NB4 (cell line): Measurements from ENCODE around the gene NOS1.
A peak's percentile ranks its signal among the peaks of the same experiment; 100 is the strongest.
"Not testable (repeated sequence)": the region's sequence is repeated elsewhere in the genome, so short reads cannot be mapped to it uniquely, and the experiment has no call there.

Experiments
- DNase-seq: peaks from one replicate; pipeline ENCODE4 v3.0.0; 2010; ENCODE audit warnings: low read depth
- H3K4me3 ChIP-seq: one replicate; pipeline ENCODE4 v1.5.1; 2011; ENCODE audit warnings: mild to moderate bottlenecking, low read depth, low read length, moderate library complexity
- MYC ChIP-seq: IDR thresholded peaks from 2 replicates; pipeline ENCODE4 v1.6.1; 2011; ENCODE audit warnings: low read depth, low read length
- POLR2A ChIP-seq: IDR thresholded peaks from 2 replicates; pipeline ENCODE4 v1.6.1; 2011; ENCODE audit warnings: mild to moderate bottlenecking; ENCODE audit not compliant: insufficient read length; ENCODE audit errors: extremely low read depth
- TF ChIP-seq, protein P1 (sequence below): IDR thresholded peaks from one replicate; pipeline ENCODE4 v1.5.1; 2012; ENCODE audit warnings: low read depth, low read length
- TF ChIP-seq, protein P2 (sequence below): IDR thresholded peaks from 2 replicates; pipeline ENCODE4 v1.6.1; 2011; ENCODE audit warnings: low read depth, low read length

The NOS1 gene

DNA sequence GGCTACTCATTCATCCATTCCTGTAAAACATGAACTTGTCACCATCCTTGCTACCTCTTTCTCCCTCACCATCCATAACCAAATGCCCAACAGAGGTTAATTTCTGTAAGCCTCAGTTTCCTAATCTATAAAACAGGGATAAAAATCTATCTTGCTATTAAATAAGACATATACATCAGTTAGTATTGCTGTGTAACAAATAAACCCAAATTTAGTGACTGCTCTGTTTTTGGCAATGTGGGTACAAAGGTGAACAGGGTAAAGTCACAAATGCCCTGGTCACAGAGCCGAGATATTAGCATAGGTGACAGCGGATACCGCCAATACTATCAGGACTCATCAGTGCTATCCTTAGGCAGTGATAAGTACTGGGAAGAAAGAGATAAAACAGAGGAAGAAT, 167.5 kb downstream of the NOS1 start:
- no peak for DNase-seq
- H3K4me3 ChIP-seq, result no peak overlapping the region
- TF ChIP-seq, protein P1, sequence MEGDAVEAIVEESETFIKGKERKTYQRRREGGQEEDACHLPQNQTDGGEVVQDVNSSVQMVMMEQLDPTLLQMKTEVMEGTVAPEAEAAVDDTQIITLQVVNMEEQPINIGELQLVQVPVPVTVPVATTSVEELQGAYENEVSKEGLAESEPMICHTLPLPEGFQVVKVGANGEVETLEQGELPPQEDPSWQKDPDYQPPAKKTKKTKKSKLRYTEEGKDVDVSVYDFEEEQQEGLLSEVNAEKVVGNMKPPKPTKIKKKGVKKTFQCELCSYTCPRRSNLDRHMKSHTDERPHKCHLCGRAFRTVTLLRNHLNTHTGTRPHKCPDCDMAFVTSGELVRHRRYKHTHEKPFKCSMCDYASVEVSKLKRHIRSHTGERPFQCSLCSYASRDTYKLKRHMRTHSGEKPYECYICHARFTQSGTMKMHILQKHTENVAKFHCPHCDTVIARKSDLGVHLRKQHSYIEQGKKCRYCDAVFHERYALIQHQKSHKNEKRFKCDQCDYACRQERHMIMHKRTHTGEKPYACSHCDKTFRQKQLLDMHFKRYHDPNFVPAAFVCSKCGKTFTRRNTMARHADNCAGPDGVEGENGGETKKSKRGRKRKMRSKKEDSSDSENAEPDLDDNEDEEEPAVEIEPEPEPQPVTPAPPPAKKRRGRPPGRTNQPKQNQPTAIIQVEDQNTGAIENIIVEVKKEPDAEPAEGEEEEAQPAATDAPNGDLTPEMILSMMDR, result no peak
- TF ChIP-seq MYC (no peak), POLR2A (no peak)
- TF ChIP-seq, protein P2, sequence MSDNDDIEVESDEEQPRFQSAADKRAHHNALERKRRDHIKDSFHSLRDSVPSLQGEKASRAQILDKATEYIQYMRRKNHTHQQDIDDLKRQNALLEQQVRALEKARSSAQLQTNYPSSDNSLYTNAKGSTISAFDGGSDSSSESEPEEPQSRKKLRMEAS, result no peak

DNA sequence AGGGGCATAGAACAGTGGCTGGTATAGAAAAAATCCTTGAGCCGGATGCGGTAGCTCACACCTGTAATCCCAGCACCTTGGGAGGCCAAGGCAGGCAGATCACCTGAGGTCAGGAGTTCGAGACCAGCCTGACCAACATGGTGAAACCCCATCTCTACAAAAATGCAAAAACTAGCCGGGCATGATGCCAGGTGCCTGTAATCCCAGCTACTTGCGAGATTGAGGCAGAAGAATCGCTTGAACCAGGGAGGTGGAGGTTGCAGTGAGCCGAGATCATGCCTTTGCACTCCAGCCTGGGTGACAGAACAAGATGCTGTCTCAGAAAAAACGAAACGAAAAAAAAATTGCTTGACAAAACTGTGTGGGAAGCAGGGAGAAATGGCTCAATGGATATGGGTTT, 168.8 kb downstream of the NOS1 start:
- not testable (repeated sequence) for DNase-seq, H3K4me3 ChIP-seq

DNA sequence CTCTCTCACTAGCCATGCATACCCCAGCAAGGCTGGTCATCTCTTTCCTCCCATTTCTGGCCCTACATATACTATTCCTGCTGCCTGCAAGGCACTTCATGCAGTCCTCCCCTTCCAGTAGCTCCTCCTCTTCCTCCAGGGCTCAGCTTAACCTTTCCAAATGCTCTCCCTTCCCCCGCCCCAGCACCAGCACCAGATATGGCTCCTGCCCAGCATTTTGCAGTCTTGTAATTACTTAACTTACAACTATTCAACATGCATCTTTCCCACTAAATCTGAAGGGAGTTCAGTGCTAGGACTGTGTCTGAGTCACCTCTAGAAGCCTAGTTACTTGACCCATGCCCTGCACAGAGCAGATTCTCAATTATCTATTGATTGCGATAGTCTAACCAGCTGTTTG, 169.4 kb downstream of the NOS1 start:
- no peak overlapping the region for H3K4me3 ChIP-seq
- DNase-seq, result peak; percentile 28
- no peak for TF ChIP-seq MYC
- TF ChIP-seq, protein P2, result no peak
- TF ChIP-seq, protein P1, result no peak
- TF ChIP-seq POLR2A, result no peak

DNA sequence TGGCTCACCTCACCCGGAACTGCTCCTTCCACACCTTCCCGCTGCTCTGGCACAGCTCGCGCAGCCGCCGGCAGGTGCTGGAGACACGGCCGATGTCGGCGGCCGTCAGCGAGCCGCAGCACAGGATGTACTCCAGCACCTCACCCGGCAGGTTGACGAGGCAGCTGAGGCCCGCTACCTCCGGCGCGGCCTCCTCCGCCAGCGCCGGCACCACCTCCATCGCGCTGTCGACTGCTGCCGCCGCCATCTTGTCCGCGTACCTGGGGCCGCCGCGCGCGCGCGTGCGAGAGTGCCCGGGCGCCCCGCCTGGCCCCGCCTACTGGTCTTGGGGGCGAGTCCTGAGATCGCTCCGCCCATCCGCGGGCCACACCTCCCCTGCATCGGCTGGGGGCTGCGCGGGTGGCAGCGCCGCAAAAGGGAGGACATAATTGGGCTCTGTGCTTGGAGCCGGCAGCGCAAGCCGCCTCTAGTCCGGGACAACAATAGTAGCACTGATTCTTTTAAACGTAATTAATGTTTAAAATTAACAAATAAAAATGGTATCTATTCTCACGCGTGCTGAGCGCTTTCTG, 171.1 kb downstream of the NOS1 start, which contains the start of gene FBXO21:
Gene FBXO21 (minus strand): TSS at position 261 of the 572 bp plus-strand sequence. CDS start 14 bp downstream, at position 247.
- TF ChIP-seq MYC (peak; percentile 57; the same call in 1 of the 2 replicates), POLR2A (peak; percentile 86)
- TF ChIP-seq, protein P2, result peak; percentile 41
- TF ChIP-seq, protein P1, result no peak
- peak; percentile 91 for DNase-seq

DNA sequence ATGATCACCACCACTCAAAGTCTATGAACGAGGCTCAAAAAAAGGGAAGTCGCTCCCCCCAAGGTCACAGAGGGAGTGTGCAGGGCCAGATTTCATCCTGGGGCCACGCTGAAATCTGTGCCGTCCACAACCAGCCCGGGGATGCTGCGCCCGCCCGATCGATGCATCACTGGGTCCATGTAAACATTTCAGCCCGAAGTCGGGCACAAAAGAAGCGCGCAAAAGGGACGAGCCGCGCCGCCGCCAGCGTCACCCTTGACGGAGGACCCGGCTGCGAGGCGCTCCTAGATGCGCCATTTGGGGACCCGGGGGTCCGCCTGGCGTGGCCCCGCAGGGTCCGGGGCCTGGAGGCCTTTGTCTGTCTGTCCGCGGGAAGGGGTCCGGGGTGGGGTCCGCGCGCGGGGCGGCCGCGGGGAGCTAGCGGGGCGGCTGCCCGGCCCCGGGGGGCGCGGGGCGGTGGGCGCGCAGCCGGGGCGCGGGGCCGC, 171.7 kb downstream of the NOS1 start:
- H3K4me3 ChIP-seq, result peak overlapping the region; percentile 77
- TF ChIP-seq, protein P1, result no peak
- TF ChIP-seq POLR2A (no peak), MYC (no peak)
- TF ChIP-seq, protein P2, result no peak
- peak; percentile 67 for DNase-seq

More for the DNA sequence above, 171.1 kb downstream of the NOS1 start, which contains the start of gene FBXO21:
- peak within 1 kb of the TSS; percentile 77 for H3K4me3 ChIP-seq

DNA sequence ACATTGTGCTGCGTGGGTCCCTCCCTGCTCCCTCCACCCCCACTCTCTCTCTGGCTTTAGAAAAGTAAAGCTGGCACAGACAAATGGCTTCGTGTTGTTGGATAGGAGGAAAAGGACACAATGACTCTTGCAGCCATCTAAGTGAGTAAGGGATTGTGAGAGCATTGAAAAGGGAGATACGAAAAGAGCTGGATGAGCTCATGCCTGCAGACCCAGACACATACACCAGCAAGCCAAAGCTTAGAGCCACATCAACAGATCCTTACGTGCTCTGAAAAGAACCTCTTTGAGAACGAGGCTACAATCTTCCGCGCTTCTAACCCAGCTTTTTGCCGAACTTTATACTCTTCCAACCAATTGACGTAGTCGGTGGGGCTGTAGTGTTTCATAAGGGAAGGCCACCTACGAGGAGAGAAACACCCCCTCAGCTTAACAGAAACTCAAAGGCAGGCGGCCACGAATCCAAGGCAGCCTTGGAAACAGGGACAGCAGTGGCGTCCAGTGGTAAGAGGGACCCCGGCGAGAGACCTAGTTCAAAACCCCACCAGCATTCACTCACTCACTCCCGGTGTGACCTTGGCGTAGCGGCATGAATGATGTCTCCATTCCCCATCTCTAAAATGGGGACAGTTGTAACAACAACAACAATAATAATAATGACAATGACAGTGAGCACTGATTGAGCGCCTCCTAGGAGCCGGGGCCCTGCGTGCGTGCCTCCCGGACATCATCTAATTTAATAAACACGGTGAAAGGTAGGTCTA, 172.3 kb downstream of the NOS1 start:
- no peak for DNase-seq
- TF ChIP-seq MYC (no peak), POLR2A (no peak)
- TF ChIP-seq, protein P2, result no peak
- TF ChIP-seq, protein P1, result no peak
- peak overlapping the region; percentile 77 for H3K4me3 ChIP-seq
